ENCODE measurements around the gene CSPG4. TPM values are rescaled to one million over a fixed set of nuclear protein-coding genes. Genes with fewer than 3 reads are reported as not detected.
"Not testable (repeated sequence)": the region's sequence is repeated elsewhere in the genome, so short reads cannot be mapped to it uniquely, and the experiment has no call there.

The CSPG4 gene
- total RNA-seq, 1 donor from 2014 or later, result 7.3 TPM

DNA sequence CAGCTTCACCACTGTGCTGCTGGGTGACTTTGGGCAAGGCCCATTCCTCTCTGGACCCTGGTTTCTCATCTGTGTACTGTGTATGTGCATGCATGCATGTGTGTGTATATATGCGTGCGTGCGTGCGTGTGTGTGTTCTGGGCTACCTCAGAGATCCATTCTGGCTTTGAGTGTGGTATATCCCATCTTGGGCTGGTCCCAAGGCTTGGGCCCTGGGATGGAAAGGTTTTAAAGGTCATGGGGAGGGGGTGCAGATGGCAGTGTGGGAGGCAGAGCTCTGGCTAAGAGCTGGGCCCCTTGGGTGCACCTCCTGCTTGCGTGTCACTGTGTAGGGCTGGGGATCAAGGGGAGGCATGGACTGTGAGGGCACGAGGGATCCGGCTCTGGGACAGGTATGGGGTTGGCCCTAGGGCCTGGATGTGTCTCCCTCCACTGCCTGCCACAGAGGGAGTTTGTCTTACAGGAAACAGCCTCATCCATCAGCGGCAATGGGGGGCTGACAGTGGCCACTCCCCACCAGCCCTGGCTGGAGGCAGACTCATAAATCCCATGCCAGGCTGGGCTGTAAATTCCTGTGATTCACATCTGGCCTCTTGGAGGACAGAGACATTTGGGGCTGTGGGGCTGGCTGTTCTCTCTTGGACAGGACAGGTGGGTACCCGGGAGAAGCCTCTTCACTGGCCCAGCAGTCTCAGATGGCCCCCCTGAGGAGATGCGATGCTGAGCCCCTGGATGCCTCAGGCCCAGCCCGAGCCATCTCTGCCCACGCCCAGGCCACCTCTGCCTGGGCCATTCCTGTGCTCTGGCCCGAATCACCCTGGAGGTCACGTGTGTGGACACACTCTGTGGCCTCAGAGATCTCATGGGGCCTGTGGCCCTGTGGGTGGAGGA is 21.4 kb upstream of the CSPG4 start:
- Mint-ChIP-seq H3K9me3 (no peaks in the 10 kb centered on the region), H3K4me3 (no peak overlapping the region), H3K36me3 (no peaks in the 10 kb centered on the region), H3K4me1 (ENCODE audit: unreplicated experiment) (peaks cover 35% of the 10 kb centered on the region), H3K27me3 (peaks cover 3% of the 10 kb centered on the region), H3K27ac (no peak overlapping the region)
- TF ChIP-seq, protein P1, sequence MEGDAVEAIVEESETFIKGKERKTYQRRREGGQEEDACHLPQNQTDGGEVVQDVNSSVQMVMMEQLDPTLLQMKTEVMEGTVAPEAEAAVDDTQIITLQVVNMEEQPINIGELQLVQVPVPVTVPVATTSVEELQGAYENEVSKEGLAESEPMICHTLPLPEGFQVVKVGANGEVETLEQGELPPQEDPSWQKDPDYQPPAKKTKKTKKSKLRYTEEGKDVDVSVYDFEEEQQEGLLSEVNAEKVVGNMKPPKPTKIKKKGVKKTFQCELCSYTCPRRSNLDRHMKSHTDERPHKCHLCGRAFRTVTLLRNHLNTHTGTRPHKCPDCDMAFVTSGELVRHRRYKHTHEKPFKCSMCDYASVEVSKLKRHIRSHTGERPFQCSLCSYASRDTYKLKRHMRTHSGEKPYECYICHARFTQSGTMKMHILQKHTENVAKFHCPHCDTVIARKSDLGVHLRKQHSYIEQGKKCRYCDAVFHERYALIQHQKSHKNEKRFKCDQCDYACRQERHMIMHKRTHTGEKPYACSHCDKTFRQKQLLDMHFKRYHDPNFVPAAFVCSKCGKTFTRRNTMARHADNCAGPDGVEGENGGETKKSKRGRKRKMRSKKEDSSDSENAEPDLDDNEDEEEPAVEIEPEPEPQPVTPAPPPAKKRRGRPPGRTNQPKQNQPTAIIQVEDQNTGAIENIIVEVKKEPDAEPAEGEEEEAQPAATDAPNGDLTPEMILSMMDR (conservative IDR thresholded peaks at IDR 0.05), result no peak
- no peak for DNase-seq (ENCODE audit: extremely low spot score, unreplicated experiment)

DNA sequence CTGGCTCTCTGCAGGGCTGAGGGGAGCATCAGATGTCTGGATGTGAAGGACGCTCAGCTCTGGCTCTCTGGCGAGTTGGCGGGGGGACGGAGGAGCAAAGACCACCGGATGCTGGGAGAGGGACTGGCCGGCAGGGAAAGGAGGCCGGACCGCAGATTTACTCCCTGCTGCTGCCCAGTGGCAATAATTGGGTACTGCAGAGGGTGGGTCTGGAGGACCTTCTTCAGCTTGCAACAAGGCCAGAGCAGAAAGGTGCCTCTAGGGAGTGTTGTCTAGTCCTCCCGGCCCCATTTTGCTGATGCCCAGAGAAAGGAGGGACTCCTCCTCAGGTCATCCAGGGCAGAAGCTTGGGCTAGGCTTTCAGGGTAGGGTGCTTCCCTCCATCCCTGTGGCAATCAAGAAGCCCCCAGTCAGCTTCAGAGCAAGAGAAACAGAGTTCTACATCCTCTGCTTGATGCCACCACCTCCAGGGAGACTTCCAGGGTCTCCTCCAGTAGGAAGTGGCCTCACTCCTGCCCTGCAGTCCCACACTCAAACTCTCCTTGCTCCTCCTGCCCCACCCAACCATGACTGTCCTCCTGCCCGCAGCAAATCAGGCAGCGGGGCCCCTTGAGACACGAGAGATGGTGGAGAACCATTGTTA is 20.3 kb upstream of the CSPG4 start:
- no peaks in the 10 kb centered on the region for H3K36me3 Mint-ChIP-seq
- no peak for DNase-seq (ENCODE audit: extremely low spot score, unreplicated experiment)
- H3K4me3 Mint-ChIP-seq, result peak overlapping the region; percentile 17
- peaks cover 3% of the 10 kb centered on the region for H3K27me3 Mint-ChIP-seq
- no peaks in the 10 kb centered on the region for H3K9me3 Mint-ChIP-seq
- peaks cover 36% of the 10 kb centered on the region for H3K4me1 Mint-ChIP-seq (ENCODE audit: unreplicated experiment)
- TF ChIP-seq, protein P1 (conservative IDR thresholded peaks at IDR 0.05), result peak; percentile 83
- peak overlapping the region; percentile 39 for H3K27ac Mint-ChIP-seq

DNA sequence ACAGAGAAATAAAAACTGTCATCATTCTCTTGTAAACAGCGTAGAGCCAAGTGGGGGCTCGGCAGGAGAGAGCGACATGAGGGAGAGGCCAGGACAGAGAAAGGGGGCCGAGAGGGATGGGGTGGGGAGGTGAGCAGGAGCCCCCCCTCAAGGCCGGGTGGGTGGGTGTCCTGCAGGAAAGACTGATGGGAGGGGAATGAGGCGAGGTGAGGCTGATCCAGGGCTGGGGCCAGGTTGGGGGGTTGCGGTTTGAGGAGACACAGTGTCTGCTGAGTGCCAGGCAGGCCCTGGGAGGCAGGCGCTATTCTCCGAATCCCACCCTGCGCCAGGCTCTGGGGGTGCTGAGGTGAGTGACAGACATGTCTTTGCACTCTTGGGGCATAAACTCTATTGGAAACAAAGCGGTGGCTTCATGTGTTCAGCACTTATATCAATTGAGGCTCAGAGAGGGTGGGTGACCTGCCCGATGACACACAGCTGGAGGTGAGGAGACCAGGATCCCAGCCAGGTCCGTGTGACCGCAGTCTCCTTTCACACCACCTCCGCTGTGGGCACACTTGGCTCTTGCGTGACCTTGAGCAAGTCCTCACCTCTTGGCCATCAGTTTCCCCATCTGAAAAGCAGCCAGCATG is 19.6 kb upstream of the CSPG4 start:
- H3K36me3 Mint-ChIP-seq, result no peaks in the 10 kb centered on the region
- H3K4me3 Mint-ChIP-seq, result peak overlapping the region; percentile 17

DNA sequence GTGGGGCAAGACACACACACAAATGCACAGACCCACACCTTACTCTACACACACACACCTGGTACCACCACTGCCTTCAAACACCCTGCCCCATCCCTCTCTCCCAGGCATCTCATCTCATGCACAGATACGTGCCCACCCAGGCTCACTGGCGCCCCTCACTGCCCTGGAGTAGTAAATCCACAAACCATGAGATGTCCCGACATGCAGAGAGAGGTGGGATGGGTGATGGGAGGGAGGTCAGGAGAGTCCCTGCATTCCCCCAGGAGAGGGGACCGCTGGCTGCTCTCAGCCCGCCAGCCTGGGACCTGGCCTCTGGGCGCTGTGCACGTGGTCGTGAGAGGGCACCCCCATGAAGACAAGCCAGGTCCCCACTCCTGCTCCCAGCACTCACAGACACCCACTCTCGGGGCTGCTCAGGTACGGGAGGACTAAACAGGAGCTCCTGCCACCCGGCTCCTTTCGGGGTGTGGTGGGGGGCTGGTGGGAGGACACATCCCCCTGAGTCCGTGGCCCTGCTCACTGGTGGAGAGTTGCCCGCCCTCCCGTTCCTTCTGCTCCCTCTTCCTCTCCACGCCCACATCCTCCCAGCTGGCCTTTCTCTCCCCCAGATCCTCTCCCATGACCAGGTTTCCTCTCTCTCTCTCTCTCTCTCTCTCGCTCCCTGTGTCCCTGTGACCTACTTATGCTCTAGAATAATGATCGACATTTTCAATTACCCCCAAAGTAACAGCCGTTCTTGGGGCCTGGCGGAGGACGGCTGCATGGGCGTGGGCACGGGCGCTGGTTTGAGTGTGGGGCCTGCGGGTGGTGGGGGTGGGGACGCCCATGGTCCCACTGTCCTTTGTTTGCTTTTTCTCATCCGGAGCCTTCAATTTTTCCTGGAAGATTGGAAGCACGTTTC is 18.9 kb upstream of the CSPG4 start:
- Mint-ChIP-seq H3K4me3 (no peak overlapping the region), H3K4me1 (ENCODE audit: unreplicated experiment) (peaks cover 33% of the 10 kb centered on the region), H3K27ac (peak overlapping the region; percentile 59), H3K9me3 (no peaks in the 10 kb centered on the region), H3K36me3 (no peaks in the 10 kb centered on the region), H3K27me3 (no peaks in the 10 kb centered on the region)
- DNase-seq (ENCODE audit: extremely low spot score, unreplicated experiment), result no peak
- TF ChIP-seq, protein P1 (conservative IDR thresholded peaks at IDR 0.05), result no peak

More for the DNA sequence above, 19.6 kb upstream of the CSPG4 start:
- H3K27ac Mint-ChIP-seq, result peak overlapping the region; percentile 59
- TF ChIP-seq, protein P1 (conservative IDR thresholded peaks at IDR 0.05), result no peak
- no peaks in the 10 kb centered on the region for H3K9me3 Mint-ChIP-seq
- no peak for DNase-seq (ENCODE audit: extremely low spot score, unreplicated experiment)
- H3K27me3 Mint-ChIP-seq, result peaks cover 3% of the 10 kb centered on the region
- H3K4me1 Mint-ChIP-seq (ENCODE audit: unreplicated experiment), result peaks cover 40% of the 10 kb centered on the region

DNA sequence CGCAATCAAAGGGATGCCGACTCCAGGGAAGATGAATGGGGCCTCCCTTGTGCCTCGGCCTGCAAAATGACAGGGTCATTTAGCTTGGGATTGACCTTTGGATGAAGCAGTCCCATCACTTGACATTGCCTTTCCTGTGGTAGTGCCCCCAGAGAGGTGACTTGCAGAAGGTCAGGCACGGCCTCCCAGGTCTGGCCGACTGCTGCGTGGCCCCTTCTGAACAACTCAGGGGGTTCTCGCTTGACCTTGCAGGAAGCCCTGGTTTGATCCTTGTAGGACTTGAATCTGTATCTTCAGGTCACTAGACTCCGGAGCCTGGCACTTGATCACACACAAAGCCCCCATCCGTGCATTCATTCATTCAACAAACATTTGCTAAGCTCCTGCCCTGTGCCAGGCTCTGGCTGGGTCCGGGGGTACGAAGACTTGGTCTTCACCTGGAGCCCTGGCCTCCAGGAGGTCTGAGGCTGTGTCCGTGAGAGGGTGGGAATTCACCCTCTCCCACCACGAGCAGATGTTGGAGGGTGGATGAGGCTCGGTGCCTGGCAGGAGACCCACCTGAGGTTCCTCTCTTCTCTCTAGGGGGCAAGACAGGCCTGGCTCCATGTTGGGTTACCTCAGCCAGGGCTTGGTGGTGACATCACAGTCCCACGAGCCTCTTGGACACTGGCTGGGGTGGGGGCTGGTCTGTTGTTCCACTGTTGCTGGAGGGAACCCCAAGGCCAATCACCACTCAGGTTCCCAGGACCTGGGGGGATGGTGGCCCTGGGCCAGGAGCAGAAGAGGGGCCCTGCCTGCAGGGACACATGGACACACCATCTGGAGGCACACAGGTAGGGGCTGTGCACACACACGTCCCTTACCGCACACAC is 18.0 kb upstream of the CSPG4 start:
- not testable (repeated sequence) for H3K27me3 Mint-ChIP-seq; H3K36me3 Mint-ChIP-seq; H3K9me3 Mint-ChIP-seq; H3K4me3 Mint-ChIP-seq; DNase-seq (ENCODE audit: extremely low spot score, unreplicated experiment); H3K27ac Mint-ChIP-seq
- H3K4me1 Mint-ChIP-seq (ENCODE audit: unreplicated experiment), result peaks cover 33% of the 10 kb centered on the region
